ENCODE data around the gene SINHCAF. TPM values are rescaled to one million over a fixed set of nuclear protein-coding genes. Genes with fewer than 3 reads are reported as not detected.
"Not testable (repeated sequence)": the region's sequence is repeated elsewhere in the genome, so short reads cannot be mapped to it uniquely, and the experiment has no call there.

Gene SINHCAF
- total RNA-seq, 2 donors from 2014 or later: 24.4 to 34.5 TPM

DNA sequence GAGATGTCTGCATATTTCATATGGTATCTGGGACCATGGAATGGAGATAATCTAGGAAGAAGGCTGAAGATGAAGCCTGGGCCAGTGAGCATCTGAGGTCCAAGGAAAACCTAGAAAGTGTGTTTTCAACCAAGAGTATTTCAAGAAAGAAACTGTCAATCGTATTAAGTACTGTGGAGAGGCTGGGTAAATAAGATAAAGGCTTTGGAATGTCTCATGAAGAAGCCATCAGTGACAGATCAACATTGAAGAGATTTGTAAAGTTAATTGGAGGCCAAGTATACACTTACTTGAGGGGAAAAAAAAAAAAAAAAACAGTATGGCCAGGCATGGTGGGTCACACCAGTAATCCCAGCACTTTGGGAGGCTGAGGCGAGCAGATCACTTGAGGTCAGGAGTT, 48.9 kb downstream of the SINHCAF start:
- H3K36me3 ChIP-seq (replicated peaks in 1 of 2; ENCODE audit: insufficient read depth in 1 of 2, low read depth in 2 of 2): no peaks in the 10 kb centered on the region
- no peak overlapping the region for H3K27ac ChIP-seq
- no peak for ATAC-seq
- intact Hi-C loops (cut with DNase I): no loop called here
- WGBS, 2 donors: 69 to 71% methylated on average over 2 of the region's 2 CpGs
- no peaks in the 10 kb centered on the region for H3K9me3 ChIP-seq
- H3K4me3 ChIP-seq: no peak overlapping the region
- TF ChIP-seq POLR2A (IDR thresholded peaks at IDR 0.05): no peak
- TF ChIP-seq, protein P1, sequence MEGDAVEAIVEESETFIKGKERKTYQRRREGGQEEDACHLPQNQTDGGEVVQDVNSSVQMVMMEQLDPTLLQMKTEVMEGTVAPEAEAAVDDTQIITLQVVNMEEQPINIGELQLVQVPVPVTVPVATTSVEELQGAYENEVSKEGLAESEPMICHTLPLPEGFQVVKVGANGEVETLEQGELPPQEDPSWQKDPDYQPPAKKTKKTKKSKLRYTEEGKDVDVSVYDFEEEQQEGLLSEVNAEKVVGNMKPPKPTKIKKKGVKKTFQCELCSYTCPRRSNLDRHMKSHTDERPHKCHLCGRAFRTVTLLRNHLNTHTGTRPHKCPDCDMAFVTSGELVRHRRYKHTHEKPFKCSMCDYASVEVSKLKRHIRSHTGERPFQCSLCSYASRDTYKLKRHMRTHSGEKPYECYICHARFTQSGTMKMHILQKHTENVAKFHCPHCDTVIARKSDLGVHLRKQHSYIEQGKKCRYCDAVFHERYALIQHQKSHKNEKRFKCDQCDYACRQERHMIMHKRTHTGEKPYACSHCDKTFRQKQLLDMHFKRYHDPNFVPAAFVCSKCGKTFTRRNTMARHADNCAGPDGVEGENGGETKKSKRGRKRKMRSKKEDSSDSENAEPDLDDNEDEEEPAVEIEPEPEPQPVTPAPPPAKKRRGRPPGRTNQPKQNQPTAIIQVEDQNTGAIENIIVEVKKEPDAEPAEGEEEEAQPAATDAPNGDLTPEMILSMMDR (IDR thresholded peaks at IDR 0.05): no peak
- no peaks in the 10 kb centered on the region for H3K4me1 ChIP-seq
- no peaks in the 10 kb centered on the region for H3K27me3 ChIP-seq
- DNase-seq: no peak

DNA sequence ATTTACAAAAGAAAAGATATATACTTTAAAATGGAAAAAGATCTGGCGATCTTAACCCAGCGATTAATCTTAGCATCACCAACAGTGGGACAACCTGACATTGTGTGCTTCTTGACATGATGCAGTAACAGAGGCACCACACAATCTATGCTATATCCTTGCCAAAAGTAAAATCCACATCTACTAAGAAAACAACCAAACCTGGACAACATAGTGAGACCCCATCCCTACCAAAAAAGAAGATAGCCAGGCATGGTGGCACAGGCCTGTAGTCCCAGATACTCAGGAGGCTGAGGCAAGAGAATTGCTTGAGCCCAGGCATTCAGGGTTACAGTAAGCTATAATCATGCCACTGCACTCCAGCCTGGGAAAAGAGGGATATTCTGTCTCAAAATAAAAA, 50.5 kb downstream of the SINHCAF start:
- Histone ChIP-seq H3K27me3 (no peaks in the 10 kb centered on the region), H3K27ac (no peak overlapping the region), H3K4me1 (no peaks in the 10 kb centered on the region), H3K4me3 (no peak overlapping the region), H3K9me3 (no peaks in the 10 kb centered on the region), H3K36me3 (replicated peaks in 1 of 2; ENCODE audit: insufficient read depth in 1 of 2, low read depth in 2 of 2) (no peaks in the 10 kb centered on the region)
- no peak for TF ChIP-seq POLR2A (IDR thresholded peaks at IDR 0.05)
- TF ChIP-seq, protein P1 (IDR thresholded peaks at IDR 0.05): no peak
- DNase-seq (no peak), ATAC-seq (no peak)
- WGBS, 2 donors: 89 to 96% methylated on average over 2 of the region's 2 CpGs
- intact Hi-C loops (cut with DNase I): no loop called here

DNA sequence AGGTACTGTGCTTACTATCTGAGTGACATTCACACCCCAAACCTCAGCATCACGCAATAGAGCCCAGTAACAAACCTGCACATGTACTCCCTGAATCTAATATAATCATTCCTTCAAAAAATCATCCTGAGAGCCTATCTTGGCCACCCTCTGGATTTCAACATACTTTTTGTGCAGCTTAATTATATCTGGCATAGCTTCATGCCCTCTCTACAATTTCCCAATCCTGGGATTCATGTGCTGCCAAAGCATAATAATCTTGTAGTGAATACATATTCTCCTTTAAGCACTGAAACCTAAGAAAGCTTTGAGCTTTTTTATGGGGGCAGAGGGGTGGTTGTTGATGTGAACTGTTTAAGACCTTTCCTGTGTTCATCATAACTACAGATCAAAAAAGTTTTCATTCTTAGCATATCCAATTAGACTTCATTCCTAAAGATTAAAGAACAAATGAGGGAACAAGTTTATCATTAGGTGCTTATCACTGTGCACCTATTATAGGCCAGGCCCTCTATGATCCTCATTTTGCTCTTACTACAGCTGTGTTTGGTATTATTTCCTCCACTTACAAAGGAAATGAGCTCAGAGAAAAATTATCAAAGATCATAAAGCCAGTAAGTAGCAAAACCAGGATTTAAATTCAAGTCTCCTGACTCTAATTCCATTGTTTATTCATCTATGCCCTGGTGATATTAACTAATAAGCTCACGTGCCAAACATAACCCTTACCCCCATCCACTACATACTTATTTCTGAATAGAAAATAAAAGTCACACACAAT, 51.2 kb downstream of the SINHCAF start:
- Histone ChIP-seq H3K27me3 (no peaks in the 10 kb centered on the region), H3K36me3 (replicated peaks in 1 of 2; ENCODE audit: insufficient read depth in 1 of 2, low read depth in 2 of 2) (no peaks in the 10 kb centered on the region), H3K4me1 (no peaks in the 10 kb centered on the region), H3K9me3 (no peaks in the 10 kb centered on the region), H3K27ac (no peak overlapping the region), H3K4me3 (no peak overlapping the region)
- 87 to 96% methylated on average over 2 of the region's 2 CpGs for WGBS, 2 donors
- intact Hi-C loops (cut with DNase I): no loop called here
- no peak for TF ChIP-seq POLR2A (IDR thresholded peaks at IDR 0.05)
- TF ChIP-seq, protein P1 (IDR thresholded peaks at IDR 0.05): no peak
- DNase-seq (no peak), ATAC-seq (no peak)

- H3K4me3 ChIP-seq; H3K27ac ChIP-seq; DNase-seq; intact Hi-C loops (cut with DNase I); H3K9me3 ChIP-seq; H3K27me3 ChIP-seq; H3K36me3 ChIP-seq (replicated peaks in 1 of 2; ENCODE audit: insufficient read depth in 1 of 2, low read depth in 2 of 2); H3K4me1 ChIP-seq; ATAC-seq: not testable (repeated sequence)
- WGBS, 2 donors: 97 to 98% methylated on average over 6 of the region's 6 CpGs
Measured at GRCh38 chr12:31273794-31274193, 52.2 kb downstream of the SINHCAF start.

GRCh38 chr12:31272607-31273225, 53.2 kb downstream of the SINHCAF start:
- DNase-seq: no peak
- Histone ChIP-seq H3K27ac (no peak overlapping the region), H3K36me3 (replicated peaks in 1 of 2; ENCODE audit: insufficient read depth in 1 of 2, low read depth in 2 of 2) (no peaks in the 10 kb centered on the region), H3K4me3 (no peak overlapping the region), H3K9me3 (no peaks in the 10 kb centered on the region), H3K4me1 (no peaks in the 10 kb centered on the region), H3K27me3 (no peaks in the 10 kb centered on the region)
- no peak for ATAC-seq
- TF ChIP-seq POLR2A (IDR thresholded peaks at IDR 0.05): no peak
- TF ChIP-seq, protein P1 (IDR thresholded peaks at IDR 0.05): no peak
- intact Hi-C loops (cut with DNase I): no loop called here
- 89 to 96% methylated on average over 4 of the region's 4 CpGs for WGBS, 2 donors
